GM19023 (cell line): Measurements from ENCODE around the gene OR2T33.
A peak's percentile ranks its signal among the peaks of the same experiment; 100 is the strongest.
"Not testable (repeated sequence)": the region's sequence is repeated elsewhere in the genome, so short reads cannot be mapped to it uniquely, and the experiment has no call there.

Experiments
- ATAC-seq: cut with Tn5 transposase; IDR thresholded peaks from one replicate; pipeline ENCODE4 v1.9.1; 2021; ENCODE audit warnings: mild to moderate bottlenecking, moderate library complexity; ENCODE audit not compliant: unreplicated experiment

The OR2T33 gene

DNA sequence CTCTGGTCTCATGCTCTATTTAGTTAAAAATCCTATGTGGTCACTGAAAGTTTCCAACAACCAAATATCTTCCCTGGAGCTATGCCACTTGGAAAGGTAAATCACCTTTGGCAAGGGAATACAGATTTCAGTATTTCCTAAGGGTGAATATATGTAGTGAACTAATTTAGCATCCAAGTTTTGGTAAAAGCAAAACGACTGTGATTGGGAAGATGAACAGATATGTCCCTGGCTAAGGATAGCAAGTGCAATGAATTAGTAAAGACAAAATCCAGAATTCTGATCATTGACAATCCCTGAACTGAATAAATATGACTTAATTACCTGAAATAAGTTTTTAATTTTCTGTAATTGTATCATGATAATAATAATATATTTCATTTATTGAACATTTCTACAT lies at the start of gene OR2T33:
Gene OR2T33 (minus strand): TSS at position 101 of the 400 bp plus-strand sequence. CDS start 4,162 bp downstream, outside the sequence.
- no peak for ATAC-seq

- ATAC-seq: no peak
Observed at GRCh38 chr1:248324468-248324867, 46.7 kb upstream of the OR2T33 start, which contains the start of gene OR2M7. Gene OR2M7 (minus strand): TSS chr1:248324568. CDS start chr1:248324568, 0 bp downstream.

- ATAC-seq: no peak
Observed at GRCh38 chr1:248316796-248317195, 39.0 kb upstream of the OR2T33 start.

- ATAC-seq: not testable (repeated sequence)
Observed at GRCh38 chr1:248306740-248307139, 29.0 kb upstream of the OR2T33 start.

- ATAC-seq: no peak
Observed at GRCh38 chr1:248306103-248306502, 28.3 kb upstream of the OR2T33 start.

DNA sequence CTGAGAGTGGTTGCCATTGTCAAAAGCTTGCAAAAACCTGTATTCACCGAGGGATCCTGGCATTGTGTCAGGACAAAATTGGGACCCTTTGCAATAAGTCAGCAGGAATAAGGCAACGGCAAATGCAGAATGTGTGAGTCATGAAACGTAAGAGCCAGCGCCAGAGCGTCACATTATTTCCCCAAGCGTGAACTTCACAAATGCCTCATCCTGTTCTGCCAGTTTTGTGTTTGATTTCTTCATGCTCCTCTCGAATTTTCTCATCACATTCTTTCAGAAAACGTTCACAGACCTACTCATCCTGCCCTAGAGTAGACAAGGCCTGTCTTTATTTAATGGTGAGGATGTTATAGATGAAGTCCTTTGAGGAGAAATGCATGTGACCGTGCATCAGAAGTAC lies 27.9 kb upstream of the OR2T33 start:
- ATAC-seq: not testable (repeated sequence)

- ATAC-seq: no peak
Observed at GRCh38 chr1:248303324-248303723, 25.5 kb upstream of the OR2T33 start, which contains the start of gene OR2T12. Gene OR2T12 (minus strand): TSS chr1:248303424. CDS start chr1:248295578, 7,846 bp downstream.

GRCh38 chr1:248288391-248288790 lies 10.6 kb upstream of the OR2T33 start:
- ATAC-seq: no peak

DNA sequence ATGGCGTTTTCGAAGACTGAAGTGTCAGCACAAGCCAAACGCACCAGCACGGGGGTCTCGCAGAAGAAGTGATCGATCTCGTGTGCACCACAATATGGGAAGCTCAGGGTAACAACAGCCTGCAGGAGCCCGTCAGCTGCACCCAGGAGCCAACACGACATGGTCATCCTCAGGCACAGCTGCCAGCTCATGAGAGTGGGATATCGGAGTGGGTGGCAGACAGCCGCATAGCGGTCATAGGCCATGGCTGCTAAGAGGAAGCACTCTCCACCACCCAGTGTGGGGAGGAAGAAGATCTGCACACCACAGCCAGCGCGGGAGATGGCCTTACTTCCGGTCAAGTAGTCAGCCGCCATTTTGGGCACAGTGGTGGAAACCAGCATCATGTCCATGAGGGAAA lies 4.6 kb downstream of the OR2T33 start:
- ATAC-seq: not testable (repeated sequence)

DNA sequence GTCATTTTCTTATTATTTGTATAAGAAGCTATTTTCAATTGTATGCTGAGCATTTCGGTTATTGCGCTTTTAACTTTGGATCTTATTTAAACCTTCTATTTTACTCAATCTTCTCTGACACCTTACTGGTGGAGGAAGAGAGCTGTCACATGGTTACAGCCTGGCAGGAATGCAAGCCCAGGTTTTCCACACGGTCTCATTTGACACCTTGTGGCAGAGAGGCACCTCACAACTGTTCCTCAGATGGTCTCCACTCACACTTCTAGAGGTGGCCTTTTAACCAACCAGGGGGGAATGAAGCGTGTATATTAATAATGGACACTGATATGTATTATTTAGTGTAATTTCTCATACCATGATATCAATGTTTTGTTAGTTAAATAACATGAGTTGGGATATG lies 9.6 kb downstream of the OR2T33 start:
- no peak for ATAC-seq

GRCh38 chr1:248259309-248259708 lies 18.5 kb downstream of the OR2T33 start:
- ATAC-seq: not testable (repeated sequence)

DNA sequence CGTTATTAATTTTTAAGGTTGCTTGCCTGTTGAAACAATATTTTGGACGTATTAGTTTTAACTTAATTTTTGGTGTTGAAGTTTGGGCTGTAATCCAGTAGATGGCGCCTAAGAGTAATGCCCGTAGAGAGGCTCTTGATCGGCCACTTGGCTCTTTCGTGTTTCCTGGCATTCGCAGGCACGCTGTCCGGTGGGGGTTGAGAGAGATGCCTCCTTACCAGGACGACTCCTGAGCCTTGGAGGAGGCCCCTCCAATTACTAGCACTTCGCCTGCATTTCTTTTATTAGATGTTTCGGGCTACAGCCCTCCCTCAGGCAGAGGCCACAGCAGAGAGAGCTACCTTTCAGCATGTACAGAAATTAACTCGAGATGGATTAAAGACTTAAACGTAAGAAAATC lies 34.6 kb downstream of the OR2T33 start:
- peak; percentile 74 for ATAC-seq

DNA sequence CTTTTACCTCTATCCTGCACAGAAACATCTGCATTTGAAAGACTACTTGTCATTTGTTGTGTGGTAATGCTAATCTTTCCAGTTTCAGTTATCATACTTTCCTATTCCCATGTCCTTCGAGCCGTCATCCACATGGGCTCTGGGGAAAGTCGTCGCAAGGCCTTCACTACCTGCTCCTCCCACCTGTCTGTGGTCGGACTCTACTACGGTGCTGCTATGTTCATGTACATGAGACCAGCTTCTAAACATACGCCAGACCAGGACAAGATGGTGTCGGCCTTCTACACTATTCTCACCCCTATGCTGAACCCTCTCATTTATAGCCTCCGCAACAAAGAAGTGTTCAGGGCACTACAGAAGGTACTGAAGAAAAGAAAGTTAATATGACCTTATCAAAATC lies 38.3 kb downstream of the OR2T33 start:
- ATAC-seq: no peak

DNA sequence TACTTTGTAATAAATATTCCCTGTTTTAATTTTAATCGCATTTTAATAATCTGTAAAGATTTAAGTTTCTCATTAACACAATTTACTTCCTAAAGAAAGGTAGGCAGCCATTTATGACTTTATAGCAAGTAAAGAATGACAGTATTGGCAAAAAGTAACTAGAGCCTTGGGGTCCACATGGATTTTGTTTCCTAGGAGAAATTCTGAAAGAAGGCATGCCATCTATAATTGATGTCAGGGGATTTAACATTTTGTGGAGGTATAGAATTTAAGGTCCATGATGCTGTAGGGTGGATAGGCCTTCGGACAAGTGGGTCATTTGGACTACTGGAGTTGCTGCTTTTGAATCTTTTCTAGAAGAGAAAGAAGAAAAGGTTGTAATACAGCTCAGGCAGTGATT lies 46.7 kb downstream of the OR2T33 start, which contains the start of gene OR2M4:
Gene OR2M4 (plus strand): TSS at position 301 of the 400 bp plus-strand sequence. CDS start 7,512 bp downstream, outside the sequence.
- ATAC-seq: no peak

DNA sequence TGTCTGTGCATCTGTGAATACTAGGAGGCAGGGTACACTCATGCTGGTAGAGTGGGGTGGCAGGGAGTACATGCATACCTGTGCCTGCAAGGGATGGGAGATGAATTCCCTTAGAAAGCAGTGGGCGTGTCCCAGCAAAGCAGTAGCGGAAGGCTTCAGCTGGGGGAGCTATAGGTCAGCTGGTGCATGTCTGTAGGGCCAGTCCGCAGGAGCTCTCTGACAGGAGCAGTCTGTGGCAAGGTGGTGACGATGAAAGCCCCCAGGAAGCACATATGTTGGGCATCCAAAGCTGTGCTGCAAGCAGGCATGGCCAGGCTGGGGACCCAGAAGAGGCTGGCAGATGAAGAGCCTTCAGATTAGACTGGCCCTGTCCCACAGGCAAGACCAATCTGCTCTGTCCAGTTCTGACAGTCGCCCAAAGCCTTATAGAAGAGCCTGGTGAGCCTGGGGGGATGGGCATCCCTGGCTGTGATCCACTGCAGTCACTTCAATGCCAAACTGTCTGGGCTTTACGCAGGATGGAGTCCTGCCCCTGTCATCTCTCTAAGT lies 48.3 kb downstream of the OR2T33 start:
- ATAC-seq: no peak

GRCh38 chr1:248225537-248225936 lies 52.2 kb downstream of the OR2T33 start:
- no peak for ATAC-seq
